Neural cell (in vitro differentiated cells): ENCODE results near the gene CERS3. TPM values are rescaled to one million over a fixed set of nuclear protein-coding genes. Genes with fewer than 3 reads are reported as not detected.

ENCODE experiments used
- H2AFZ ChIP-seq: fragments of 200-600, 300-800 bp; sonication (generic), shearing (Covaris generic); 2 replicates; pipeline ENCODE4 v1.6.0; 2014; ENCODE audit warnings: low read depth, mild to moderate bottlenecking, antibody characterized with exemption, low read length, moderate library complexity
- H3F3A ChIP-seq: fragments of 200-600 bp; shearing (Covaris generic); 2 replicates; pipeline ENCODE4 v1.6.1; 2016; ENCODE audit warnings: mild to moderate bottlenecking, moderate library complexity, mixed read lengths, antibody characterized with exemption, low read length; ENCODE audit not compliant: insufficient read depth, poor library complexity, severe bottlenecking
- H3K27ac ChIP-seq: fragments of 200-600, 300-800 bp; sonication (generic), shearing (Covaris generic); 2 replicates; pipeline ENCODE4 v1.5.1; 2014; ENCODE audit warnings: mild to moderate bottlenecking, low read length, moderate library complexity
- H3K27me3 ChIP-seq: fragments of 300-800, 200-600 bp; sonication (generic), shearing (Covaris generic); 2 replicates; pipeline ENCODE4 v1.6.0; 2014; ENCODE audit warnings: mild to moderate bottlenecking, low read depth, low read length, moderate library complexity; ENCODE audit not compliant: insufficient read depth
- H3K36me3 ChIP-seq: fragments of 300-800, 200-600 bp; sonication (generic), shearing (Covaris generic); 2 replicates; pipeline ENCODE4 v1.5.1; 2014; ENCODE audit warnings: mild to moderate bottlenecking, antibody characterized with exemption, low read length, moderate library complexity; ENCODE audit not compliant: insufficient read depth
- H3K4me2 ChIP-seq: fragments of 300-800, 200-600 bp; sonication (generic), shearing (Covaris generic); 2 replicates; pipeline ENCODE4 v1.6.0; 2014; ENCODE audit warnings: mild to moderate bottlenecking, low read length
- H3K4me3 ChIP-seq: fragments of 300-800, 200-600 bp; sonication (generic), shearing (Covaris generic); 2 replicates; pipeline ENCODE4 v1.5.1; 2014; ENCODE audit warnings: mild to moderate bottlenecking, low read length, moderate library complexity
- H3K79me2 ChIP-seq: fragments of 200-600 bp; shearing (Covaris generic); replicated peaks from 2 replicates; pipeline ENCODE4 v1.6.0; 2014; ENCODE audit warnings: mild to moderate bottlenecking, low read length, moderate library complexity; ENCODE audit not compliant: insufficient read depth
- H3K9ac ChIP-seq: fragments of 300-800, 200-600 bp; sonication (generic), shearing (Covaris generic); 2 replicates; pipeline ENCODE4 v1.6.1; 2016; ENCODE audit warnings: mild to moderate bottlenecking, low read length, mixed read lengths
- H3K9me2 ChIP-seq: fragments of 200-600 bp; shearing (Covaris generic); 2 replicates; pipeline ENCODE4 v1.6.1; 2016; ENCODE audit warnings: mild to moderate bottlenecking, low read length, mixed read lengths; ENCODE audit not compliant: insufficient read depth
- H3K9me3 ChIP-seq: fragments of 200-600, 300-800 bp; sonication (generic), shearing (Covaris generic); 2 replicates; pipeline ENCODE4 v1.6.1; 2016; ENCODE audit warnings: mild to moderate bottlenecking, mixed run types, low read length, moderate library complexity, mixed read lengths
- H4K20me1 ChIP-seq: fragments of 200-600 bp; shearing (Covaris generic); 2 replicates; pipeline ENCODE4 v1.6.1; 2016; ENCODE audit warnings: mild to moderate bottlenecking, mixed run types; ENCODE audit not compliant: insufficient read depth
- CTCF ChIP-seq: fragments of 450-650 bp; IDR thresholded peaks from 2 replicates; pipeline ENCODE4 v1.5.1; 2014; ENCODE audit warnings: antibody characterized with exemption, mild to moderate bottlenecking, moderate library complexity; ENCODE audit not compliant: poor library complexity, severe bottlenecking
- EP300 ChIP-seq: fragments of 450-650 bp; conservative IDR thresholded peaks from 2 replicates; pipeline ENCODE4 v1.6.1; 2014; ENCODE audit warnings: antibody characterized with exemption, mild to moderate bottlenecking, moderate library complexity; ENCODE audit not compliant: poor library complexity, severe bottlenecking
- EZH2 ChIP-seq: fragments of 200-600, 300-800 bp; shearing (Covaris generic), sonication (generic); IDR thresholded peaks from 2 replicates; pipeline ENCODE4 v1.6.1; 2014; ENCODE audit warnings: antibody characterized with exemption, low read length, borderline replicate concordance, mild to moderate bottlenecking; ENCODE audit not compliant: insufficient read depth, poor library complexity, severe bottlenecking
- MXI1 ChIP-seq: fragments of 450-650 bp; conservative IDR thresholded peaks from 2 replicates; pipeline ENCODE4 v1.6.1; 2014; ENCODE audit warnings: antibody characterized with exemption, mild to moderate bottlenecking; ENCODE audit not compliant: poor library complexity, severe bottlenecking
- POLR2AphosphoS5 ChIP-seq: IDR thresholded peaks from 2 replicates; pipeline ENCODE4 v1.6.1; 2012
- RAD21 ChIP-seq: fragments of 450-650 bp; conservative IDR thresholded peaks from 2 replicates; pipeline ENCODE4 v1.6.1; 2014; ENCODE audit warnings: antibody characterized with exemption, mild to moderate bottlenecking, moderate library complexity
- SMC3 ChIP-seq: fragments of 450-650 bp; conservative IDR thresholded peaks from 2 replicates; pipeline ENCODE4 v1.6.1; 2014; ENCODE audit warnings: antibody characterized with exemption, mild to moderate bottlenecking, moderate library complexity; ENCODE audit not compliant: poor library complexity
- TAF1 ChIP-seq: IDR thresholded peaks from 2 replicates; pipeline ENCODE4 v1.6.1; 2012; ENCODE audit warnings: low read depth
- polyA plus RNA-seq: library from polyadenylated mRNA; depleted of rRNA; stranded (reverse); fragments of >200 nt; gene quantifications from 2 replicates; pipeline ENCODE4 v1.2.3, GENCODE V29; 2014
- TF ChIP-seq, protein P1 (sequence below): IDR thresholded peaks from 2 replicates; pipeline ENCODE4 v1.6.1; 2012; ENCODE audit warnings: borderline replicate concordance

Gene CERS3
- polyA plus RNA-seq, 1 donor from 2014 or later = 0.27 TPM

DNA sequence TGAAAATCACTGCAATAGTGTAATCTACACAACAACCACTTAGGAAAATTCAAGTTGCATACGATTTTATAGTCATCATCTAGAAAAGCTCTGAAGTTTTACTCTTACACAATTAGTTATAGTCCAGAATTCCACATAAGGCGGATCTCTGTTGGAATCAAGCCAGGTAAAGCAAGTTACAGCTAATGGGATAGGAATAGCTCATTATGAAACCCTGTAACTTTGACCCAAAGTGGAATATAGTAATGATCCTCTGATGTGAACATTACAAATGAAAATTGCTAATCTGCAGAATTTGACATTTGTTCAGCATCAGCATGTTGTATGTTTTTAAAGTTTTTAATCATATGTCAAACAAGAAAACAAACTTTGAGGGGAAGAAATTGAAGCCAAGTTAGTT lies 4.4 kb downstream of the CERS3 start:
- Histone ChIP-seq H3K9ac (no peak overlapping the region), H3F3A (no peaks in the 10 kb centered on the region), H3K27ac (no peak overlapping the region), H3K36me3 (no peaks in the 10 kb centered on the region), H3K9me3 (no peaks in the 10 kb centered on the region), H3K79me2 (no peaks in the 10 kb centered on the region), H3K4me2 (no peak overlapping the region), H2AFZ (no peak overlapping the region), H4K20me1 (no peaks in the 10 kb centered on the region), H3K27me3 (no peaks in the 10 kb centered on the region), H3K9me2 (no peaks in the 10 kb centered on the region), H3K4me3 (no peak overlapping the region)
- no peak for TF ChIP-seq TAF1
- no peak for TF ChIP-seq RAD21
- no peak for TF ChIP-seq EP300
- TF ChIP-seq CTCF = no peak
- TF ChIP-seq EZH2 = no peak
- TF ChIP-seq, protein P1, sequence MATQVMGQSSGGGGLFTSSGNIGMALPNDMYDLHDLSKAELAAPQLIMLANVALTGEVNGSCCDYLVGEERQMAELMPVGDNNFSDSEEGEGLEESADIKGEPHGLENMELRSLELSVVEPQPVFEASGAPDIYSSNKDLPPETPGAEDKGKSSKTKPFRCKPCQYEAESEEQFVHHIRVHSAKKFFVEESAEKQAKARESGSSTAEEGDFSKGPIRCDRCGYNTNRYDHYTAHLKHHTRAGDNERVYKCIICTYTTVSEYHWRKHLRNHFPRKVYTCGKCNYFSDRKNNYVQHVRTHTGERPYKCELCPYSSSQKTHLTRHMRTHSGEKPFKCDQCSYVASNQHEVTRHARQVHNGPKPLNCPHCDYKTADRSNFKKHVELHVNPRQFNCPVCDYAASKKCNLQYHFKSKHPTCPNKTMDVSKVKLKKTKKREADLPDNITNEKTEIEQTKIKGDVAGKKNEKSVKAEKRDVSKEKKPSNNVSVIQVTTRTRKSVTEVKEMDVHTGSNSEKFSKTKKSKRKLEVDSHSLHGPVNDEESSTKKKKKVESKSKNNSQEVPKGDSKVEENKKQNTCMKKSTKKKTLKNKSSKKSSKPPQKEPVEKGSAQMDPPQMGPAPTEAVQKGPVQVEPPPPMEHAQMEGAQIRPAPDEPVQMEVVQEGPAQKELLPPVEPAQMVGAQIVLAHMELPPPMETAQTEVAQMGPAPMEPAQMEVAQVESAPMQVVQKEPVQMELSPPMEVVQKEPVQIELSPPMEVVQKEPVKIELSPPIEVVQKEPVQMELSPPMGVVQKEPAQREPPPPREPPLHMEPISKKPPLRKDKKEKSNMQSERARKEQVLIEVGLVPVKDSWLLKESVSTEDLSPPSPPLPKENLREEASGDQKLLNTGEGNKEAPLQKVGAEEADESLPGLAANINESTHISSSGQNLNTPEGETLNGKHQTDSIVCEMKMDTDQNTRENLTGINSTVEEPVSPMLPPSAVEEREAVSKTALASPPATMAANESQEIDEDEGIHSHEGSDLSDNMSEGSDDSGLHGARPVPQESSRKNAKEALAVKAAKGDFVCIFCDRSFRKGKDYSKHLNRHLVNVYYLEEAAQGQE = no peak
- no peak for TF ChIP-seq POLR2AphosphoS5
- TF ChIP-seq MXI1 = no peak
- TF ChIP-seq SMC3 = no peak

DNA sequence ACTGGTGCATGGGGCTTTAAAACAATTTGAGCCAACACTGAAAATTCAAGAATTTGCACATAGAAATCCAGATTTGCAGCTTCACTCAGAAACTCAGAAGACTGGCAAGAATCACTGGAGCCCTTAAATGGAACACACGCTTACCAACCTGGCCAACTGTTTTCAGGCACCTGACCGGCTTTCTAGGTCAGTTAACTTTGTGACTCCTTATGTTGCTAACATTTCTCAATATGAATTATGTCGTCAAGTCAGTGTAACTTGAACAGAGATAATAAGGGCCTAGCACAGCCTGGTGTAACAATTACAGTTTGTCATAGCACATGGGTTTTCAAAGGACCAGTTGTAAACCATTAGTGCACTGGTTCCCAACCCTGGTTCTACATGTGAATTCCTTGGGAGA lies 6.8 kb downstream of the CERS3 start:
- no peaks in the 10 kb centered on the region for H3K36me3 ChIP-seq
- H3K27me3 ChIP-seq = no peaks in the 10 kb centered on the region
- no peak for TF ChIP-seq EP300
- no peak for TF ChIP-seq TAF1
- no peak for TF ChIP-seq CTCF
- H3K9ac ChIP-seq = no peak overlapping the region
- no peaks in the 10 kb centered on the region for H3K9me2 ChIP-seq
- H3K4me2 ChIP-seq = no peak overlapping the region
- H2AFZ ChIP-seq = no peak overlapping the region
- no peaks in the 10 kb centered on the region for H3K79me2 ChIP-seq
- H3K4me3 ChIP-seq = no peak overlapping the region
- no peaks in the 10 kb centered on the region for H4K20me1 ChIP-seq
- H3K9me3 ChIP-seq = no peaks in the 10 kb centered on the region
- H3K27ac ChIP-seq = no peak overlapping the region
- no peaks in the 10 kb centered on the region for H3F3A ChIP-seq
